ENCODE measurements around the gene NOL11.

GRCh38 chr17:67700037-67700724, 17.6 kb upstream of the NOL11 start:
- TF ChIP-seq CTCF (IDR thresholded peaks at IDR 0.05) (no peak), ZNF512 (CRISPR knock-in tag; IDR thresholded peaks at IDR 0.05; ENCODE audit: borderline replicate concordance) (no peak), MAX (CRISPR knock-in tag; IDR thresholded peaks at IDR 0.05) (no peak), ZMAT4 (CRISPR knock-in tag; IDR thresholded peaks at IDR 0.05) (no peak), ZSCAN18 (CRISPR knock-in tag; IDR thresholded peaks at IDR 0.05) (no peak), SP1 (CRISPR knock-in tag; conservative IDR thresholded peaks at IDR 0.05) (no peak), USF1 (CRISPR knock-in tag; IDR thresholded peaks at IDR 0.05) (no peak)

Data from WTC11 (cell line).